Osteoblast (primary cell): ENCODE data around the gene RBM19. TPM values are rescaled to one million over a fixed set of nuclear protein-coding genes. Genes with fewer than 3 reads are reported as not detected.

Experiments used
- DNase-seq: peaks from one replicate; pipeline ENCODE4 v3.0.0; 2011; ENCODE audit warnings: low spot score, mixed read lengths; ENCODE audit not compliant: insufficient read length; ENCODE audit errors: missing footprints
- H2AFZ ChIP-seq: 2 replicates; pipeline ENCODE4 v1.6.0; 2011; ENCODE audit warnings: mild to moderate bottlenecking, low read length
- H3K27ac ChIP-seq: 2 replicates; pipeline ENCODE4 v1.5.1; 2011; ENCODE audit warnings: mild to moderate bottlenecking, low read depth, low read length, moderate library complexity
- H3K27me3 ChIP-seq: 2 replicates; pipeline ENCODE4 v1.6.0; 2012; ENCODE audit warnings: mild to moderate bottlenecking, control low read depth, inconsistent platforms, low read length, moderate library complexity; ENCODE audit not compliant: insufficient read depth
- H3K36me3 ChIP-seq: 2 replicates; pipeline ENCODE4 v1.5.1; 2011; ENCODE audit warnings: mild to moderate bottlenecking, low read length, control low read depth, moderate library complexity; ENCODE audit not compliant: insufficient read depth
- H3K4me1 ChIP-seq: 2 replicates; pipeline ENCODE4 v1.5.1; 2011; ENCODE audit warnings: mild to moderate bottlenecking, low read length, control low read depth, moderate library complexity; ENCODE audit not compliant: insufficient read depth
- H3K4me2 ChIP-seq: 2 replicates; pipeline ENCODE4 v1.6.0; 2011; ENCODE audit warnings: mild to moderate bottlenecking, low read length; ENCODE audit not compliant: insufficient read depth
- H3K4me3 ChIP-seq: fragments of 200-600 bp; sonication (generic); 3 replicates; pipeline ENCODE4 v1.5.1; 2012; ENCODE audit warnings: mild to moderate bottlenecking, low read length, inconsistent platforms; ENCODE audit not compliant: insufficient read depth
- H3K79me2 ChIP-seq: 2 replicates; pipeline ENCODE4 v1.6.0; 2012; ENCODE audit warnings: mild to moderate bottlenecking, low read length, control low read depth, inconsistent platforms; ENCODE audit not compliant: insufficient read depth
- H3K9me3 ChIP-seq: 2 replicates; pipeline ENCODE4 v1.5.1; 2011; ENCODE audit warnings: low read depth, low read length, control low read depth
- H4K20me1 ChIP-seq: 2 replicates; pipeline ENCODE4 v1.6.0; 2012; ENCODE audit warnings: mild to moderate bottlenecking, low read length, control low read depth; ENCODE audit not compliant: insufficient read depth
- CTCF ChIP-seq: IDR thresholded peaks from 2 replicates; pipeline ENCODE4 v1.5.1; 2011; ENCODE audit warnings: mild to moderate bottlenecking, low read depth, low read length, moderate library complexity; ENCODE audit errors: extremely low read depth
- total RNA-seq: library from RNA; depleted of rRNA; stranded (reverse); fragments of >200 nt; gene quantifications from 2 replicates; pipeline ENCODE4 v1.2.3, GENCODE V29; 2012

Gene RBM19
- total RNA-seq, 1 donor = 27.5 TPM

GRCh38 chr12:113805673-113806072, 160.5 kb downstream of the RBM19 start:
- H4K20me1 ChIP-seq = no peaks in the 10 kb centered on the region
- H3K4me3 ChIP-seq = no peak overlapping the region
- no peak overlapping the region for H3K4me2 ChIP-seq
- H3K36me3 ChIP-seq = no peaks in the 10 kb centered on the region
- no peak for TF ChIP-seq CTCF
- H3K79me2 ChIP-seq = no peaks in the 10 kb centered on the region
- H2AFZ ChIP-seq = no peak overlapping the region
- no peak overlapping the region for H3K27ac ChIP-seq
- no peaks in the 10 kb centered on the region for H3K9me3 ChIP-seq
- DNase-seq = peak; percentile 78
- H3K27me3 ChIP-seq = no peaks in the 10 kb centered on the region
- H3K4me1 ChIP-seq = no peaks in the 10 kb centered on the region

GRCh38 chr12:113804961-113805600, 161.0 kb downstream of the RBM19 start:
- TF ChIP-seq CTCF = no peak
- H3K4me1 ChIP-seq = no peaks in the 10 kb centered on the region
- no peaks in the 10 kb centered on the region for H4K20me1 ChIP-seq
- no peaks in the 10 kb centered on the region for H3K79me2 ChIP-seq
- H3K36me3 ChIP-seq = no peaks in the 10 kb centered on the region
- no peak overlapping the region for H3K4me3 ChIP-seq
- H2AFZ ChIP-seq = no peak overlapping the region
- H3K9me3 ChIP-seq = no peaks in the 10 kb centered on the region
- no peak overlapping the region for H3K27ac ChIP-seq
- DNase-seq = peak; percentile 56
- no peak overlapping the region for H3K4me2 ChIP-seq
- H3K27me3 ChIP-seq = no peaks in the 10 kb centered on the region

- TF ChIP-seq CTCF = no peak
- Histone ChIP-seq H4K20me1 (no peaks in the 10 kb centered on the region), H2AFZ (no peak overlapping the region), H3K4me2 (no peak overlapping the region), H3K9me3 (no peaks in the 10 kb centered on the region), H3K36me3 (no peaks in the 10 kb centered on the region), H3K27me3 (no peaks in the 10 kb centered on the region), H3K4me1 (no peaks in the 10 kb centered on the region), H3K27ac (no peak overlapping the region), H3K79me2 (no peaks in the 10 kb centered on the region), H3K4me3 (no peak overlapping the region)
- DNase-seq = peak; percentile 72
Observed at GRCh38 chr12:113803759-113804140, 162.4 kb downstream of the RBM19 start.

- no peak overlapping the region for H2AFZ ChIP-seq
- H3K79me2 ChIP-seq = no peaks in the 10 kb centered on the region
- no peak for TF ChIP-seq CTCF
- no peak overlapping the region for H3K4me2 ChIP-seq
- peak; percentile 74 for DNase-seq
- H3K4me1 ChIP-seq = no peaks in the 10 kb centered on the region
- H3K9me3 ChIP-seq = no peaks in the 10 kb centered on the region
- H3K27ac ChIP-seq = no peak overlapping the region
- H3K4me3 ChIP-seq = no peak overlapping the region
- no peaks in the 10 kb centered on the region for H3K36me3 ChIP-seq
- H3K27me3 ChIP-seq = no peaks in the 10 kb centered on the region
- H4K20me1 ChIP-seq = no peaks in the 10 kb centered on the region
Observed at GRCh38 chr12:113802966-113803758, 163.0 kb downstream of the RBM19 start.
